ENCODE measurements around the gene YPEL2.

GRCh38 chr17:59342681-59343131, 11.3 kb downstream of the YPEL2 start:
- no peak for TF ChIP-seq CTCF (IDR thresholded peaks at IDR 0.05)
- TF ChIP-seq POLR2A (IDR thresholded peaks at IDR 0.05): no peak

Data from Peyer's patch (tissue), 4 donors.